Stimulated activated CD4-positive, alpha-beta T cell treated with anti-CD3 and anti-CD28 coated beads, Interleukin-2, amount 100 ng/mL, for 48 hours (primary cell): Measurements from ENCODE around the gene TMEM207.

Experiments
- DNase-seq, 2 donors: peaks; one replicate each; pipeline ENCODE4 v3.0.0-alpha.2; 2020

Gene TMEM207

DNA sequence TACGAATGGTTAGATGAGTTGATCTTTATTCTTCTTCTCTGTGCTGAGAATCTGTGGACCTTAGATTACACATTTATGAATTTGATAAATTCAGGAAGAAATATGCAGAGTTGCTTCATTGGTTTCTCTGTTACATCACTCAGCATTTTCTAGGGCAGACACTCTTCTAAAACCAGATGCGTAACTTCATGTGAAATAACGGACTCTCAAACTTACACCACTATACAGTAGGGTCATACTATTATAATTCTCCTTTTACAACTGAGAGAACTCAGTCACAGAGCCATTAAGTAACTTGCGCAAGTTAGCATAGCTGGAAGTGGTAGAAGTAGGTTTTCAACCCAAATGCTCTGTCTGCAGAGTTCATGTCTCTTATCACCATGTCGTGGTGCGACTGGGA is 5.7 kb downstream of the TMEM207 start:
- DNase-seq = no peak

DNA sequence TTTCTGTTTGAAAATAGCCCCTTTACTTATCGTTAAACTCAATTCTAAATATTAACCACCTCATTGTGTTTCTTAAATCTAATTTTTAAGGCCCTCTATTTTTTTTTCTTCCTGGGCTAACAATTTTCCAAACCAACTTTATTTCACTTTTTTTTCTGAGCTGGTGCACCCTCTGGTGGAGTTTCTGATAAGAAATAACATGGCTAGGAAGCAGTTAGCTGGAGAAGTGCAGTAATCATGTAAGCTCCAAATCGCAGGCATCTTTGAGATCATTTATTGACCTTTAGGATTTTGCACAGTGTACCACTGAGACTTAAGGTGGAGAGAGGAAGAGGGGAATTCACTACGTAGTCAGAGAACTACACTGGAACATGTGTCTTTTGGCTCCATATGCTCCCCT is 6.4 kb downstream of the TMEM207 start:
- DNase-seq = no peak

DNA sequence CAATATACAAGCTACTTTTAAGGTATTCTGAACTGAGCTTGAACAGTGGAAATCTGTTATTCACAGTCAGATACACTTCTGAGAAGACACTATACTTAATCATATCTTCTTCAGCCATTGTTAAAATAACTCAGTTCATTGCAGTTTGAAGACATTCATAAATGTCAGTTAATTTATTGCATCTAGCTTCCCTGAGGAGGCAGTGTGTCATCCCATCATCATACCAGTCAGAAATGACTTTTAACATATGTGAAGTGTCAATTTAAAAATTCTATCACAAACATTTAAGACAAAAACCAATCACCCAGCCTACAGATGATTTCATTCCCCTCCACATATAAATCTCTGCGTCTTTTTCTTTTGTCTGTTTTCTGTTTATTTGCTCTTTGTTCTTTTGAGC is 7.5 kb downstream of the TMEM207 start:
- DNase-seq = no peak

DNA sequence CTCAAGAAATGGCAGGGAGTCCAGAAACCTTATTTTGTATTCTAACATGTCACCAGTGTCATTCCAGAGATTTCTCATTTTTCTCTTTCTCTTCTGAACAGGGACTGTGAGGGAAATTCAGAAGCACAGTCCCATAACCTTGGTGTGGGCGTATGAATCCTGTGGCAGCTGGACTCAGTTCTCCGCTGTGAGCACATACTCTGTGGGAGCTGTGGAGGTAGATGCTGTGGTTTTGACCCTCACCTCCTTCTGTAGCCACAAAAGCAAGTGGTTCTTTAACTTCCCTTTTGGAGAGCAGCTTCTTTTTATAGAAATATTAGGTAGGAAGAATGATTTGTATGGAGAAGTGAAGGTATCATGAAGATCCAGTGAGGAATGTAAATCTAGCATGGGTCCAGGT is 13.4 kb downstream of the TMEM207 start:
- no peak for DNase-seq

GRCh38 chr3:190435618-190436017 is 14.1 kb downstream of the TMEM207 start:
- no peak for DNase-seq

DNA sequence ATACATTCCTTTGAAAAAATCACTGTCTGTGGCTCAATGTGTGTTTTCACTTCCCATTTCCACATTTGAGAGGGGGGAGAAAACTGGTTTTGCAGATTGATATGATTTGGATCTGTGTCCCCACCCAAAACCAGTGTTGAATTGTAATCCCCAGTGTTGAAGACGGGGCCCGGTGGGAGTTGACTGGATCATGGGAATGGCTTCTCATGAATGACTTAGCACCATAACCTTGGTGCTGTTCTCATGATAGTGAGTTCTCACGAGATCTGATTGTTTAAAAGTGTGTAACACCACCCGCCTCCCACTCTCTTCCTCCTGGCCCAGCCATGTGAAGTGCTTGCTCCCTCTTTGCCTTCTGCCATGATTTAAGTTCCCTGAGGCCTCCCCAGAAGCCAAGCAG is 16.1 kb downstream of the TMEM207 start:
- no peak for DNase-seq

DNA sequence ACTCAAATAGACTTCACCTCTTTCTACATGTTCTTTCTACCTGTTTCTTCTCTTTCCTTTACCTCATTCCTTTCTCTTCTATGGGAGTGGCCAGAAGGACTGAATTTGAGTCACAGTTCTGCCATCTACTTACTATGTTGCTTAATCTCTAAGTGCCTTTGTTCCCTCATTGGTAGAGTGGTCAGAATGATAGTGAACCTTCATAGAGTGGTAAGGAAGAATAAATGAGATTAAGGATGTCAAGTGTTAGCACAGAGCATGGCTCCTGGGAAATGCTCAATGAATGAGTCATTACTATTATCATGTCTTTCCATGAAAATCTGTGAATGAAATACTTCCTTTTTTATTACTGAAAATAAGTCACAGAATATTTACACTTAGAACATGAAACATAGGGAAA is 17.5 kb downstream of the TMEM207 start:
- no peak for DNase-seq

GRCh38 chr3:190430906-190431305 is 18.8 kb downstream of the TMEM207 start:
- DNase-seq = no peak

DNA sequence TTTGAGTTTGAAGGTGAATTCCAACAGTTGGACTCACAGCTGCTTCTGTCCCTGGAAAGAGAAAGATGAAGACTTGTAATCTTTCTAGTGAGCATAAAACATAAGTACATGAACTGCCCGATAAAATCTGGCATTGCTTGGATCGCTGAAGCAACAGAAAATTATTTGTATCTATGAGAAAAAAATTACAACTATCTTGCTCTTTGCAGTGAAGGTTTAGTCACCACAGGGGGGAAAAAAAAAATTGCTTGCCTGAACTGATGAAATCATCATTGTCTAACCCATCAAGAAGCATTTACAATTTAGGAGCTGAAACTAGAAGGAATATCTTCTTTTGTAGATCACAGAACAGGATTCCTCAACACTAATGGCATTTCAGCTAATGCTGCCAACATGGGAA is 20.0 kb downstream of the TMEM207 start:
- DNase-seq = no peak

DNA sequence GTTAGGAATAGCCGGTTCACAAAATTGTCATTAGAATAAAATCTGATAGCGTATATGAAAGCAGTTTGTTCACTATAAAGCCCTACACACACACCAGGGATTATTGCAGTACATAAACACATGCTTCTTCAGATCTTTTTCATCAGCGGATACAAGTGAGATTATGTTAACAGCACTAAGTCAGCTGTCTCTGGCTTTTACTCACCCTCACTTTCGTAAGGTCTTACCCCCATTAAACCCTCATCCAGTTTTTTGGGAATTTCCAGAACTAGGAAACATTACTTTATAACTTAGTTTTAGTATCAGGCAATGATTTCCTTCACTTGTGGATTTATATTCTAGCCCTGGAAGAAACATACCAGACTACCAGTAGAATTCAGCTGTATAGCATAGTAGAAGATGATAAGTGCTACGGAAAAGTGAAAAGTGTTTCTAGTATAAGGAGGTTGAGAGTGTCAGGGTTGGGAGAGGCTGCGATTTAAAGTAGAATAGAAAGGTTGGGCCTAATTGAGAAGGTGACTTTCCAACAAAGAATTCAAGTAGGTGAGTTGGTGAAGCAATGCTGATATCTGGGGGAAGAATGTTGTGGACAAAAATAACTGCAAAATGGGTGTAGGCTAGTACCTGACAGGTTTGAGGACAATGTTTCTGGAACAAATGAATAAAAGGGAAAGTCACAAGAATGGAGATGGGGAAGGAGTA is 22.7 kb downstream of the TMEM207 start:
- DNase-seq = no peak

- no peak for DNase-seq
Observed at GRCh38 chr3:190425833-190426232, 23.9 kb downstream of the TMEM207 start.

DNA sequence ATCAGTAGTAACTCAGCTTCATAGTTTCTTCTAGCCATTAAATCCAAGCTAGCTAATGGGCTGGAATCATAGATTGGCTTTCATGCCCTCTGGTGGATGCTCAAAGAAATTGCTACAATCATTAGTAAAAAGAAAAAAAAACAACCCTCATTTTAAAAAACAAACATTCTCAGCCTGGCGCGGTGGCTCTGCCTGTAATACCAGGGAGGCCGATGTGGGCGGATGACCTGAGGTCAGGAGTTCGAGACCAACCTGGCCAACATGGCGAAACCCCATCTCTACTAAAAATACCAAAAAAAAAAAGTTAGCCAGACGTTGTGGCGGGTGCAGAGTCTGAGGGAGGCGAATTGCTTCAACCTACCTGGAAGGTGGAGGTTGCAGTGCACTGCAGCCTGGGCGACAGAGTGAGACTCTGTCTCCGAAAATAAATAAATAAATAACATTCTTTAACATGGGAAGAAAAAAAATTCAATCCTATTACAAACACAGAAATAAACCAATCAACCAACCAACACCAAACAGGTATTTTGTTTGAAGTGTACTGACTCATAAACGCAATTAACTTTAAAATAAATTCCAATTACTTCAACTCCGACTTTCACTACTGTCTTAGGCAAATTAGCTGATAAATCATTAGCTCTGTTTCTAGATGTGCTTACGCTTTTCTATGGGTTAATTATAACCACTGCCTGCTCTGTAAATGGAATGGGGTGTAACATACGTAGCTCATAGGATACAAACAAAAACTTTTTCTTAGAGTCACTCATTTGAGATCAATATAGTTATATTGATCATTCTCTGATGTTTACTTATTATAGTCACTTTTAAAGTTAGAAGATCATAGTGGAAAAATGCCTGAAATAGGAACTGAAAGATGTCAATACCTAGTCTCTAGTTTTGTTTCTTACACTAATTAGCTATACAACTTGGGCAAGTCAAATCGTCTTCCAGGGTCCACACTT is 24.9 kb downstream of the TMEM207 start:
- DNase-seq = peak; percentile 31 to 36

DNA sequence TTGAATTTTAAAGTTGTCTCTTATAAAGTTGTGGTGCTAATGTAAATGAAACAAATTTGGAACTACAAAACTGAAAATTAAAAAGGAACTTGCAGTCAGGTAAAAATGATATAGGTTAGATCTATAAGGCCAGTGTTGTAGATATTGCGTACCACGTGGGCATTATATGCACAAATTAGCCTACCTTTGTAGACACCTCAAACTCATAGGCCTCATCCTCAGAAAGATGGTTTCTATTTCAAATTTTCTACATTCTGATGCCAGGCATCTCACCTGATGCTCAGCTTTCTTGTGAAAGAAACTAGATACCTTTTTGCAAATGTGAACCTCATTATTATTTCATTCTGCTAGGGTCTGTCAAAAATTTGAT is 25.6 kb downstream of the TMEM207 start:
- DNase-seq = no peak

- DNase-seq = no peak
Observed at GRCh38 chr3:190414297-190414696, 35.4 kb downstream of the TMEM207 start.

DNA sequence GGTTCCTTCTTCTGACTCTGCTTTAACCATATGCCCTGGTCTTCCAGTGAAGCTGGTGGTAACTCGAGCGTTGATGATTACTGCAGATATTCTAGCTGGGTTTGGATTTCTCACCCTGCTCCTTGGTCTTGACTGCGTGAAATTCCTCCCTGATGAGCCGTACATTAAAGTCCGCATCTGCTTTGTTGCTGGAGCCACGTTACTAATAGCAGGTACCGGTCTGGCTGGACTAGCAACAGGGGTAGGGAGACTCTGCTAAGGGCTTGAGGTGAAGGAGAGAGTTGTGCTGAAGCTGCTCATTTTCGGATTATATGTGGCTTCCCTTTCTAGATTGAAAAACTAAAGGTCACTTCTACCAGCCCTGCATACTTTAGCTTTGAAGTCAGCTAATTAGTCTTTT is 45.0 kb downstream of the TMEM207 start:
- no peak for DNase-seq

- no peak for DNase-seq
Observed at GRCh38 chr3:190401963-190402362, 47.7 kb downstream of the TMEM207 start.

GRCh38 chr3:190399677-190400076 is 50.0 kb downstream of the TMEM207 start:
- no peak for DNase-seq

GRCh38 chr3:190397889-190398288 is 51.8 kb downstream of the TMEM207 start:
- no peak for DNase-seq

DNA sequence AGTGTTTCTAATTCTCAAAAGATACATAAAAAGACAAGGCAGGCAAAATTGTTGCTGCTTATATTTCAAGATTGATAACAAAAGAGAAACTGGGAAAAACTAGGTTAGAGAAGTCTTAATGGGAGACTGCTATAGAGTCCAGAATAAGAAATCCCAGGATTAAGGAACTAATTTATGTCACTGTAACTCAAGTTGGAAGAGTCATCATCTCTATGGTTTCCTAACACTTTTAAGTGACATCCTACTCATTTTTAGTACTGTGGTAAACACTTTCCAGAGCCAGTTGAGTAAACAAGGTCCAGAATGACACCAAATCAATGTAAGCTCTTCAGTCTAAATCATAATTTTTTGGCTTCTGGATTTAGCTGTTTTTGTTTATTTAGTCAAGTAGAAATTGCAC is 53.7 kb downstream of the TMEM207 start:
- no peak for DNase-seq

GRCh38 chr3:190388703-190389102 is 61.0 kb downstream of the TMEM207 start:
- no peak for DNase-seq

- no peak for DNase-seq
Observed at GRCh38 chr3:190387578-190388213, 62.0 kb downstream of the TMEM207 start, which contains the start of gene CLDN16. Gene CLDN16 (plus strand): TSS chr3:190388163. CDS start chr3:190388330, 167 bp downstream.

GRCh38 chr3:190385731-190386688 is 63.7 kb downstream of the TMEM207 start:
- no peak for DNase-seq
